Measurements from ENCODE around the gene CATSPER3. TPM values are rescaled to one million over a fixed set of nuclear protein-coding genes. Genes with fewer than 3 reads are reported as not detected.

The CATSPER3 gene
- total and polyA plus RNA-seq, 2 of the 8 experiments (the other 6 are each of a cell fraction or from before 2014, with no cell fraction given) = 0.62 TPM; not detected in 1

- ChIA-PET POLR2A (ENCODE audit: partially characterized antibody) (no interaction called here), CTCF (ENCODE audit: partially characterized antibody) (no interaction called here)
- H2AFZ ChIP-seq (ENCODE audit: low read length) = no peak overlapping the region
- no peak overlapping the region for H3K4ac ChIP-seq (replicated peaks; ENCODE audit: insufficient read length, low read depth, low read length)
- no peak overlapping the region for H2BK12ac ChIP-seq (ENCODE audit: low read depth, low read length)
- no peak overlapping the region for H3K4me3 ChIP-seq (ENCODE audit: extremely low read depth in 1 of 4, insufficient read depth in 2 of 4, low read depth in 3 of 4, low read length in 4 of 4)
- no peak for FAIRE-seq
- no peak for TF ChIP-seq RBBP5 (IDR thresholded peaks at IDR 0.05; ENCODE audit: borderline replicate concordance, low read depth, low read length)
- peak; percentile 63; the same call in 1 of the 2 replicates for TF ChIP-seq RFX5 (IDR thresholded peaks at IDR 0.05; ENCODE audit: borderline replicate concordance, low read depth, low read length)
- TF ChIP-seq JUND (IDR thresholded peaks at IDR 0.05; ENCODE audit: low read length) = no peak
- H2BK5ac ChIP-seq (ENCODE audit: low read depth, low read length) = no peak overlapping the region
- no peak overlapping the region for H2BK120ac ChIP-seq (replicated peaks; ENCODE audit: low read depth, low read length)
- H2AK5ac ChIP-seq (ENCODE audit: low read depth, low read length) = no peak overlapping the region
- no peak overlapping the region for H4K8ac ChIP-seq (ENCODE audit: extremely low read depth, insufficient read depth, low read length)
- H2BK20ac ChIP-seq (ENCODE audit: low read length) = no peak overlapping the region
- H3K4me1 ChIP-seq (replicated peaks in 1 of 4; ENCODE audit: control insufficient read depth in 3 of 4, insufficient read depth in 4 of 4, low read length in 3 of 4) = peaks cover 0 to 9% (median 6%) of the 10 kb centered on the region in 4 experiments; a peak in 4 of 7 replicates
- H3K79me2 ChIP-seq (ENCODE audit: control insufficient read depth in 1 of 2, insufficient read depth in 2 of 2, low read length in 2 of 2) = no peaks in the 10 kb centered on the region
- H3K27me3 ChIP-seq (replicated peaks in 1 of 4; ENCODE audit: control insufficient read depth in 3 of 4, extremely low read depth in 1 of 4, insufficient read depth in 3 of 4, low read length in 3 of 4) = no peaks in the 10 kb centered on the region
- no peaks in the 10 kb centered on the region for H3K23me2 ChIP-seq (ENCODE audit: low read depth, low read length)
- no peak overlapping the region for H4K5ac ChIP-seq (ENCODE audit: insufficient read length, low read depth, low read length)
- H3K9me3 ChIP-seq (ENCODE audit: insufficient read depth in 2 of 2, low read depth in 1 of 2, low read length in 1 of 2) = no peaks in the 10 kb centered on the region
- H3K56ac ChIP-seq (replicated peaks; ENCODE audit: insufficient read length, low read depth, low read length) = no peak overlapping the region
- H3K14ac ChIP-seq (ENCODE audit: insufficient read length) = no peak overlapping the region
- no peak overlapping the region for H3K18ac ChIP-seq (ENCODE audit: extremely low read depth, low read length)
- H2BK15ac ChIP-seq (ENCODE audit: low read length) = no peak overlapping the region
- 93% methylated on average over 5 of the region's 5 CpGs; no CpG with 5 or more reads in 1 of the 2 experiments for WGBS, 2 experiments (ENCODE audit: extremely low coverage in 1 of 2, insufficient coverage in 1 of 2, insufficient read length in 1 of 2, insufficient replicate concordance in 2 of 2, low coverage in 1 of 2, low lambda C conversion rate in 2 of 2, missing lambda C conversion rate in 1 of 2)
- no peak overlapping the region for H4K91ac ChIP-seq (replicated peaks; ENCODE audit: insufficient read length, low read length)
- H3K36me3 ChIP-seq (ENCODE audit: control insufficient read depth in 2 of 4, insufficient read depth in 4 of 4, low read length in 3 of 4) = no peaks in the 10 kb centered on the region
- no peak overlapping the region for H3K9ac ChIP-seq (replicated peaks in 1 of 4; ENCODE audit: extremely low read depth in 1 of 4, low read depth in 3 of 4, low read length in 3 of 4)
- H3K23ac ChIP-seq (ENCODE audit: insufficient read length) = no peak overlapping the region
- H3K27ac ChIP-seq (ENCODE audit: low read depth, low read length) = no peak overlapping the region
- no peak overlapping the region for H3K4me2 ChIP-seq (ENCODE audit: insufficient read depth in 1 of 2, low read depth in 2 of 2, low read length in 2 of 2)
- no peak for DNase-seq (ENCODE audit: low read depth in 1 of 2, low spot score in 2 of 2)
- no peaks in the 10 kb centered on the region for H3K79me1 ChIP-seq (ENCODE audit: low read depth, low read length)
- H4K20me1 ChIP-seq (replicated peaks in 1 of 2; ENCODE audit: control insufficient read depth in 1 of 2, insufficient read depth in 2 of 2, low read length in 2 of 2) = no peaks in the 10 kb centered on the region
Observed at GRCh38 chr5:134992148-134992547, 24.4 kb downstream of the CATSPER3 start.
